GM23338 (cell line): ENCODE measurements around the gene TSPAN13. TPM values are rescaled to one million over a fixed set of nuclear protein-coding genes. Genes with fewer than 3 reads are reported as not detected.

ENCODE experiments used
- ATAC-seq: fragments of 200-7000 bp; cut with Tn5 transposase; 3 replicates; pipeline ENCODE4 v1.9.1; 2020
- DNase-seq: peaks from one replicate; pipeline ENCODE4 v3.0.0-alpha.2; 2015; ENCODE audit warnings: low spot score
- H2AFZ ChIP-seq: fragments of 200-600 bp; sonication (generic); 2 replicates; pipeline ENCODE4 v1.8.0; 2016; ENCODE audit warnings: antibody characterized with exemption, mild to moderate bottlenecking, moderate library complexity
- H3F3A ChIP-seq: fragments of 200-600 bp; sonication (generic); replicated peaks from 2 replicates; pipeline ENCODE4 v1.8.0; 2017; ENCODE audit warnings: antibody characterized with exemption, mixed run types, low read depth
- H3K27ac ChIP-seq: fragments of 200-600 bp; sonication (generic); 2 replicates; pipeline ENCODE4 v1.6.1; 2016; ENCODE audit warnings: low read depth
- H3K27me3 ChIP-seq: fragments of 200-600 bp; sonication (generic); 2 replicates; pipeline ENCODE4 v1.8.0; 2016; ENCODE audit warnings: mild to moderate bottlenecking, mixed run types, moderate library complexity; ENCODE audit not compliant: insufficient read depth
- H3K36me3 ChIP-seq: fragments of 200-600 bp; sonication (generic); 2 replicates; pipeline ENCODE4 v1.8.0; 2016; ENCODE audit warnings: mild to moderate bottlenecking; ENCODE audit not compliant: insufficient read depth
- H3K4me1 ChIP-seq: fragments of 200-600 bp; sonication (generic); 2 replicates; pipeline ENCODE4 v1.8.0; 2016; ENCODE audit warnings: mild to moderate bottlenecking, moderate library complexity; ENCODE audit not compliant: insufficient read depth
- H3K4me2 ChIP-seq: fragments of 200-600 bp; sonication (generic); 2 replicates; pipeline ENCODE4 v1.7.1; 2017; ENCODE audit warnings: mixed run types
- H3K4me3 ChIP-seq: fragments of 200-600 bp; sonication (generic); 2 replicates; pipeline ENCODE4 v1.6.1; 2016; ENCODE audit warnings: mixed run types
- H3K79me2 ChIP-seq: fragments of 200-600 bp; sonication (generic); replicated peaks from 2 replicates; pipeline ENCODE4 v1.8.0; 2017; ENCODE audit warnings: mild to moderate bottlenecking; ENCODE audit not compliant: insufficient read depth
- H3K9me2 ChIP-seq: fragments of 200-600 bp; sonication (generic); 2 replicates; pipeline ENCODE4 v1.8.0; 2017; ENCODE audit not compliant: insufficient read depth
- H4K20me1 ChIP-seq: fragments of 200-600 bp; sonication (generic); replicated peaks from 2 replicates; pipeline ENCODE4 v1.8.0; 2017; ENCODE audit warnings: mild to moderate bottlenecking; ENCODE audit not compliant: insufficient read depth
- H3K27ac Mint-ChIP-seq: 2 replicates; pipeline ENCODE4 v1.8.0; 2020; ENCODE audit warnings: inconsistent platforms, mild to moderate bottlenecking, moderate library complexity, mixed read lengths
- H3K27me3 Mint-ChIP-seq: 3 replicates; pipeline ENCODE4 v1.8.0; 2022; ENCODE audit warnings: low read depth, mild to moderate bottlenecking, moderate library complexity, mixed read lengths, inconsistent platforms; ENCODE audit not compliant: insufficient read depth, poor library complexity
- H3K36me3 Mint-ChIP-seq: 3 replicates; pipeline ENCODE4 v1.8.0; 2021; ENCODE audit warnings: low read depth, mild to moderate bottlenecking, inconsistent platforms, moderate library complexity, mixed read lengths
- H3K4me1 Mint-ChIP-seq: 3 replicates; pipeline ENCODE4 v1.8.0; 2020; ENCODE audit warnings: mild to moderate bottlenecking, inconsistent platforms, mixed read lengths
- H3K4me3 Mint-ChIP-seq: 3 replicates; pipeline ENCODE4 v1.8.0; 2021; ENCODE audit warnings: moderate library complexity, mild to moderate bottlenecking, inconsistent platforms, mixed read lengths
- H3K9me3 Mint-ChIP-seq: 3 replicates; pipeline ENCODE4 v1.8.0; 2020; ENCODE audit warnings: moderate library complexity, mild to moderate bottlenecking, inconsistent platforms, mixed read lengths
- CREB1 ChIP-seq: fragments of 250-450 bp; sonication (Bioruptor Pico); IDR thresholded peaks from 2 replicates; pipeline ENCODE4 v1.5.0; 2020; ENCODE audit warnings: low read depth, mild to moderate bottlenecking, moderate library complexity
- CTCF ChIP-seq, 2 experiments: fragments of 200-600 bp in 1 of 2; sonication (generic) in 1 of 2; conservative IDR thresholded peaks; 2 replicates each; pipeline versions ENCODE4 v1.5.1 to v1.6.1; 2016 to 2017; ENCODE audit warnings: antibody characterized with exemption in 2 of 2, low read depth in 2 of 2, mild to moderate bottlenecking in 2 of 2, moderate library complexity in 1 of 2
- ETS1 ChIP-seq: IDR thresholded peaks from 2 replicates; pipeline ENCODE4 v1.6.1; 2016; ENCODE audit warnings: antibody characterized with exemption
- EZH2phosphoT487 ChIP-seq: fragments of 200-600 bp; sonication (generic); IDR thresholded peaks from one replicate; pipeline ENCODE4 v1.8.1; 2018; ENCODE audit warnings: antibody characterized with exemption; ENCODE audit not compliant: unreplicated experiment
- JUNB ChIP-seq: IDR thresholded peaks from one replicate; pipeline ENCODE4 v1.6.1; 2016; ENCODE audit warnings: antibody characterized with exemption; ENCODE audit not compliant: unreplicated experiment
- NANOG ChIP-seq: IDR thresholded peaks from 2 replicates; pipeline ENCODE4 v1.6.1; 2016; ENCODE audit warnings: antibody characterized with exemption, borderline replicate concordance
- REST ChIP-seq: IDR thresholded peaks from one replicate; pipeline ENCODE4 v1.6.1; 2018; ENCODE audit warnings: antibody characterized with exemption; ENCODE audit not compliant: unreplicated experiment
- STAT1 ChIP-seq: IDR thresholded peaks from one replicate; pipeline ENCODE4 v1.6.1; 2016; ENCODE audit warnings: antibody characterized with exemption; ENCODE audit not compliant: unreplicated experiment
- ZNF114 ChIP-seq: fragments of 250-450 bp; sonication (Bioruptor Pico); IDR thresholded peaks from 2 replicates; pipeline ENCODE4 v1.5.0; 2020; ENCODE audit warnings: mild to moderate bottlenecking, moderate library complexity
- ZNF331 ChIP-seq: fragments of 250-450 bp; sonication (Bioruptor Pico); IDR thresholded peaks from 2 replicates; pipeline ENCODE4 v1.5.0; 2020; ENCODE audit warnings: low read depth, mild to moderate bottlenecking, moderate library complexity
- polyA plus RNA-seq: library from polyadenylated mRNA; unstranded; fragments of >200 nt; fragmentation: Nextera tagmentation; extraction: Ambion mirVana; gene quantifications from 2 replicates; pipeline ENCODE4 v1.2.1, GENCODE V29; 2016
- total RNA-seq: library from RNA; depleted of rRNA; stranded (reverse); fragments of >200 nt; shearing (Covaris generic); gene quantifications from 2 replicates; pipeline ENCODE4 v1.2.3, GENCODE V29; 2014
- TF ChIP-seq, protein P1 (sequence below): fragments of 250-450 bp; sonication (Bioruptor Pico); IDR thresholded peaks from 2 replicates; pipeline ENCODE4 v1.5.0; 2020; ENCODE audit warnings: mild to moderate bottlenecking, moderate library complexity

The TSPAN13 gene
- total and polyA plus RNA-seq, 2 experiments from 2014 or later, result 27.6 to 40.9 TPM

GRCh38 chr7:16774294-16774693 is 20.7 kb downstream of the TSPAN13 start (continued):
- TF ChIP-seq, protein P1, sequence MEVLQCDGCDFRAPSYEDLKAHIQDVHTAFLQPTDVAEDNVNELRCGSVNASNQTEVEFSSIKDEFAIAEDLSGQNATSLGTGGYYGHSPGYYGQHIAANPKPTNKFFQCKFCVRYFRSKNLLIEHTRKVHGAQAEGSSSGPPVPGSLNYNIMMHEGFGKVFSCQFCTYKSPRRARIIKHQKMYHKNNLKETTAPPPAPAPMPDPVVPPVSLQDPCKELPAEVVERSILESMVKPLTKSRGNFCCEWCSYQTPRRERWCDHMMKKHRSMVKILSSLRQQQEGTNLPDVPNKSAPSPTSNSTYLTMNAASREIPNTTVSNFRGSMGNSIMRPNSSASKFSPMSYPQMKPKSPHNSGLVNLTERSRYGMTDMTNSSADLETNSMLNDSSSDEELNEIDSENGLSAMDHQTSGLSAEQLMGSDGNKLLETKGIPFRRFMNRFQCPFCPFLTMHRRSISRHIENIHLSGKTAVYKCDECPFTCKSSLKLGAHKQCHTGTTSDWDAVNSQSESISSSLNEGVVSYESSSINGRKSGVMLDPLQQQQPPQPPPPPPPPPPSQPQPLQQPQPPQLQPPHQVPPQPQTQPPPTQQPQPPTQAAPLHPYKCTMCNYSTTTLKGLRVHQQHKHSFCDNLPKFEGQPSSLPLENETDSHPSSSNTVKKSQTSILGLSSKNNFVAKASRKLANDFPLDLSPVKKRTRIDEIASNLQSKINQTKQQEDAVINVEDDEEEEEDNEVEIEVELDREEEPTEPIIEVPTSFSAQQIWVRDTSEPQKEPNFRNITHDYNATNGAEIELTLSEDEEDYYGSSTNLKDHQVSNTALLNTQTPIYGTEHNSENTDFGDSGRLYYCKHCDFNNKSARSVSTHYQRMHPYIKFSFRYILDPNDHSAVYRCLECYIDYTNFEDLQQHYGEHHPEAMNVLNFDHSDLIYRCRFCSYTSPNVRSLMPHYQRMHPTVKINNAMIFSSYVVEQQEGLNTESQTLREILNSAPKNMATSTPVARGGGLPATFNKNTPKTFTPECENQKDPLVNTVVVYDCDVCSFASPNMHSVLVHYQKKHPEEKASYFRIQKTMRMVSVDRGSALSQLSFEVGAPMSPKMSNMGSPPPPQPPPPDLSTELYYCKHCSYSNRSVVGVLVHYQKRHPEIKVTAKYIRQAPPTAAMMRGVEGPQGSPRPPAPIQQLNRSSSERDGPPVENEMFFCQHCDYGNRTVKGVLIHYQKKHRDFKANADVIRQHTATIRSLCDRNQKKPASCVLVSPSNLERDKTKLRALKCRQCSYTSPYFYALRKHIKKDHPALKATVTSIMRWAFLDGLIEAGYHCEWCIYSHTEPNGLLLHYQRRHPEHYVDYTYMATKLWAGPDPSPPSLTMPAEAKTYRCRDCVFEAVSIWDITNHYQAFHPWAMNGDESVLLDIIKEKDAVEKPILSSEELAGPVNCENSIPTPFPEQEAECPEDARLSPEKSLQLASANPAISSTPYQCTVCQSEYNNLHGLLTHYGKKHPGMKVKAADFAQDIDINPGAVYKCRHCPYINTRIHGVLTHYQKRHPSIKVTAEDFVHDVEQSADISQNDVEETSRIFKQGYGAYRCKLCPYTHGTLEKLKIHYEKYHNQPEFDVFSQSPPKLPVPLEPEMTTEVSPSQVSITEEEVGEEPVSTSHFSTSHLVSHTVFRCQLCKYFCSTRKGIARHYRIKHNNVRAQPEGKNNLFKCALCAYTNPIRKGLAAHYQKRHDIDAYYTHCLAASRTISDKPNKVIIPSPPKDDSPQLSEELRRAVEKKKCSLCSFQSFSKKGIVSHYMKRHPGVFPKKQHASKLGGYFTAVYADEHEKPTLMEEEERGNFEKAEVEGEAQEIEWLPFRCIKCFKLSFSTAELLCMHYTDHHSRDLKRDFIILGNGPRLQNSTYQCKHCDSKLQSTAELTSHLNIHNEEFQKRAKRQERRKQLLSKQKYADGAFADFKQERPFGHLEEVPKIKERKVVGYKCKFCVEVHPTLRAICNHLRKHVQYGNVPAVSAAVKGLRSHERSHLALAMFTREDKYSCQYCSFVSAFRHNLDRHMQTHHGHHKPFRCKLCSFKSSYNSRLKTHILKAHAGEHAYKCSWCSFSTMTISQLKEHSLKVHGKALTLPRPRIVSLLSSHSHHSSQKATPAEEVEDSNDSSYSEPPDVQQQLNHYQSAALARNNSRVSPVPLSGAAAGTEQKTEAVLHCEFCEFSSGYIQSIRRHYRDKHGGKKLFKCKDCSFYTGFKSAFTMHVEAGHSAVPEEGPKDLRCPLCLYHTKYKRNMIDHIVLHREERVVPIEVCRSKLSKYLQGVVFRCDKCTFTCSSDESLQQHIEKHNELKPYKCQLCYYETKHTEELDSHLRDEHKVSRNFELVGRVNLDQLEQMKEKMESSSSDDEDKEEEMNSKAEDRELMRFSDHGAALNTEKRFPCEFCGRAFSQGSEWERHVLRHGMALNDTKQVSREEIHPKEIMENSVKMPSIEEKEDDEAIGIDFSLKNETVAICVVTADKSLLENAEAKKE (CRISPR knock-in tag), result no peak
- TF ChIP-seq STAT1, result no peak
- no peak for TF ChIP-seq CTCF (conservative IDR thresholded peaks at IDR 0.05; ENCODE audit: low read depth in 2 of 2)
- no peak for TF ChIP-seq ZNF114
- no peak for TF ChIP-seq EZH2phosphoT487
- no peak for TF ChIP-seq JUNB

DNA sequence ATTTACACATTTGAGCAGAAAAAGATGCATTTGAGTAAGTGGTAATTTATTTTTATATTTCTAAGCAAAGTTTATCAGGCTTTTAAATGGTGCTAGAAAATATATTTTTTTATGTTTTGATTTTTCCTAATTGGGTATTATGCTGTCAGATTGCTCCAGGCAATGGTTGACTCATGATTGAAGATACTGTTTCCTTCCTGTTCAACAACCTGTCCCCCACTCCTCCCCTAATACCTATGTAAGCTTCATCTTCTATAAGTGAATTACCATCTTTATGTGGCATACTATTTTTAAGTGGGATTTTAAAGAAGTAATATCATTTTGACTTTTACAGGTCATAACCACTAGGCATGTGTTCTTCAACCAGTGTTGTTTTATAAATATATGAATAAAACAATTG is 21.4 kb downstream of the TSPAN13 start:
- H3K36me3 ChIP-seq, result no peaks in the 10 kb centered on the region
- Mint-ChIP-seq H3K27ac (no peak overlapping the region), H3K4me1 (peaks cover 34% of the 10 kb centered on the region), H3K27me3 (peaks cover 1% of the 10 kb centered on the region), H3K9me3 (no peaks in the 10 kb centered on the region; the same call in 2 of the 3 replicates), H3K36me3 (no peaks in the 10 kb centered on the region), H3K4me3 (no peak overlapping the region)
- no peaks in the 10 kb centered on the region; the same call in 1 of the 2 replicates for H4K20me1 ChIP-seq
- no peak overlapping the region for H3K4me3 ChIP-seq
- ATAC-seq (no peak), DNase-seq (no peak)
- no peaks in the 10 kb centered on the region for H3K9me2 ChIP-seq
- no peak overlapping the region for H3K4me2 ChIP-seq
- H3K4me1 ChIP-seq, result peaks cover 34% of the 10 kb centered on the region
- H3K27me3 ChIP-seq, result no peaks in the 10 kb centered on the region
- no peak overlapping the region for H3K27ac ChIP-seq
- no peak overlapping the region for H2AFZ ChIP-seq
- H3K79me2 ChIP-seq, result peaks cover 36% of the 10 kb centered on the region
- no peaks in the 10 kb centered on the region for H3F3A ChIP-seq
- TF ChIP-seq ETS1 (no peak), REST (no peak), CREB1 (no peak), STAT1 (no peak), NANOG (no peak), ZNF114 (no peak), ZNF331 (CRISPR knock-in tag) (no peak)
